Uterus (tissue), 4 donors: Measurements from ENCODE around the gene WDR20. TPM values are rescaled to one million over a fixed set of nuclear protein-coding genes. Genes with fewer than 3 reads are reported as not detected.

Source experiments
- DNase-seq, 2 donors: peaks; one replicate each; pipeline ENCODE4 v3.0.0-alpha.2; 2019 to 2020
- H3K27ac ChIP-seq, 2 donors: fragments of 200-600 bp; sonication (generic); 1 replicate in 1 of 2; 2 replicates in 1 of 2; pipeline ENCODE4 v1.5.1; 2016 to 2018
- H3K27me3 ChIP-seq, 2 donors: fragments of 200-600 bp; sonication (generic); one replicate each; pipeline ENCODE4 v1.5.1; 2018 to 2019; ENCODE audit warnings: control low read depth in 1 of 2
- H3K36me3 ChIP-seq, 2 donors: fragments of 200-600 bp; sonication (generic); one replicate each; pipeline ENCODE4 v1.5.1; 2019; ENCODE audit warnings: control low read depth in 1 of 2
- H3K4me1 ChIP-seq, 2 donors: fragments of 200-600 bp; sonication (generic); one replicate each; pipeline ENCODE4 v1.5.1; 2018 to 2019; ENCODE audit warnings: control low read depth in 1 of 2
- H3K4me3 ChIP-seq, 2 donors: fragments of 200-600 bp; sonication (generic); 1 replicate in 1 of 2; 2 replicates in 1 of 2; pipeline ENCODE4 v1.5.1; 2018 to 2019; ENCODE audit warnings: mild to moderate bottlenecking in 1 of 2
- H3K9me3 ChIP-seq, 2 donors: fragments of 200-600 bp; sonication (generic); one replicate each; pipeline ENCODE4 v1.5.1; 2019; ENCODE audit warnings: control low read depth in 1 of 2
- CTCF ChIP-seq, 4 experiments: fragments of 200-600 bp in 2 of 4; fragments of 450-650 bp in 2 of 4; sonication (generic) in 2 of 4; IDR thresholded peaks; one replicate each; pipeline ENCODE4 v1.5.1; 2016 to 2019; ENCODE audit warnings: antibody characterized with exemption in 4 of 4, mild to moderate bottlenecking in 2 of 4, moderate library complexity in 1 of 4
- POLR2A ChIP-seq, 2 donors: fragments of 450-650 bp; IDR thresholded peaks; one replicate each; pipeline ENCODE4 v1.6.1; 2016; ENCODE audit warnings: antibody characterized with exemption in 2 of 2, mild to moderate bottlenecking in 1 of 2, moderate library complexity in 1 of 2
- intact Hi-C: fragments of 100-400 bp; cut with DNase I; formaldehyde crosslinking; loops from one replicate; pipeline ENCODE4 v1.15.1; 2023; ENCODE audit warnings: low total_unique reads
- total RNA-seq, 4 donors: library from RNA; depleted of rRNA in 3 of 4; stranded (reverse); fragments of >200 nt in 3 of 4; gene quantifications; one replicate each; pipeline versions ENCODE4 v1.1.0 to v1.2.4, GENCODE V29; 2014 to 2023
- donor health status: DM: yes; HTN: yes; CAD: no.

Gene WDR20
- total RNA-seq, 4 donors from 2014 or later: 45.9 to 81.8 (median 53.7) TPM

GRCh38 chr14:102187568-102188001 lies 47.9 kb downstream of the WDR20 start:
- Histone ChIP-seq H3K27ac (peak overlapping the region; percentile 61 to 65), H3K4me1 (peaks cover 0 to 7% of the 10 kb centered on the region in 2 donors), H3K9me3 (no peaks in the 10 kb centered on the region), H3K27me3 (no peaks in the 10 kb centered on the region), H3K36me3 (no peaks in the 10 kb centered on the region), H3K4me3 (no peak overlapping the region)
- no peak for DNase-seq
- TF ChIP-seq CTCF (IDR thresholded peaks at IDR 0.05) (no peak), POLR2A (IDR thresholded peaks at IDR 0.05) (no peak)
- intact Hi-C loops: no loop called here

- Histone ChIP-seq H3K27me3 (no peaks in the 10 kb centered on the region), H3K9me3 (no peaks in the 10 kb centered on the region), H3K4me3 (no peak overlapping the region), H3K36me3 (no peaks in the 10 kb centered on the region), H3K27ac (no peak overlapping the region), H3K4me1 (peaks cover 0 to under 1% of the 10 kb centered on the region in 2 donors)
- no peak for DNase-seq
- no peak for TF ChIP-seq CTCF (IDR thresholded peaks at IDR 0.05)
- no peak for TF ChIP-seq POLR2A (IDR thresholded peaks at IDR 0.05)
- intact Hi-C loops: no loop called here
Observed at GRCh38 chr14:102188187-102188586, 48.5 kb downstream of the WDR20 start.

- no peak for DNase-seq
- intact Hi-C loops: no loop called here
- H3K27me3 ChIP-seq: no peaks in the 10 kb centered on the region
- no peak overlapping the region for H3K4me3 ChIP-seq
- H3K4me1 ChIP-seq: no peaks in the 10 kb centered on the region
- no peak overlapping the region for H3K27ac ChIP-seq
- TF ChIP-seq CTCF (IDR thresholded peaks at IDR 0.05) (no peak), POLR2A (IDR thresholded peaks at IDR 0.05) (no peak)
- no peaks in the 10 kb centered on the region for H3K36me3 ChIP-seq
- no peaks in the 10 kb centered on the region for H3K9me3 ChIP-seq
Observed at GRCh38 chr14:102189874-102190273, 50.2 kb downstream of the WDR20 start.

- intact Hi-C loops: no loop called here
- no peak for DNase-seq
Observed at GRCh38 chr14:102192840-102193502, 53.3 kb downstream of the WDR20 start.

More at GRCh38 chr14:102192840-102193502, 53.3 kb downstream of the WDR20 start:
- no peak for TF ChIP-seq CTCF (IDR thresholded peaks at IDR 0.05)
- TF ChIP-seq POLR2A (IDR thresholded peaks at IDR 0.05): no peak
- Histone ChIP-seq H3K27me3 (no peaks in the 10 kb centered on the region), H3K27ac (no peak overlapping the region), H3K9me3 (no peaks in the 10 kb centered on the region), H3K4me1 (no peaks in the 10 kb centered on the region), H3K36me3 (no peaks in the 10 kb centered on the region), H3K4me3 (no peak overlapping the region)
